Measurements from ENCODE around the gene PRPS1L1. TPM values are rescaled to one million over a fixed set of nuclear protein-coding genes. Genes with fewer than 3 reads are reported as not detected.

PRPS1L1 gene
- total RNA-seq, 1 experiment from 2014 or later = not detected

- ChIA-PET CTCF (interaction anchor here (0.6 to 1.3 kb wide), 3 partner anchors 51 to 507 kb away, joined by 3 to 8 read pairs (median 3); no protein-coding TSS in a partner anchor), POLR2A (ENCODE audit: unreplicated experiment) (no interaction called here)
- Histone ChIP-seq H3K4me1 (ENCODE audit: insufficient read depth, low read length) (no peaks in the 10 kb centered on the region), H3K4me3 (ENCODE audit: low read length) (no peak overlapping the region), H3K36me3 (ENCODE audit: low read depth, low read length) (no peaks in the 10 kb centered on the region), H2AFZ (ENCODE audit: low read length) (no peak overlapping the region), H3K9ac (ENCODE audit: low read length) (no peak overlapping the region), H3K9me2 (replicated peaks; ENCODE audit: low read length) (no peaks in the 10 kb centered on the region), H3K27me3 (ENCODE audit: low read length) (no peaks in the 10 kb centered on the region), H4K20me1 (ENCODE audit: low read length) (no peaks in the 10 kb centered on the region), H3F3A (ENCODE audit: low read length, unreplicated experiment) (no peaks in the 10 kb centered on the region), H3K9me3 (ENCODE audit: low read length) (no peaks in the 10 kb centered on the region), H3K27ac (ENCODE audit: low read length) (no peak overlapping the region), H3K79me2 (ENCODE audit: low read length) (no peaks in the 10 kb centered on the region), H3K4me2 (ENCODE audit: low read length) (no peak overlapping the region)
- peak; percentile 77 for DNase-seq
- intact Hi-C loops (cut with micrococcal nuclease) = loop anchor here (1.0 kb wide), 1 partner anchor 281 kb away; no protein-coding TSS in a partner anchor
- ATAC-seq = peak; percentile 61
- no TSS peak for BruUV-seq (replicated peaks)
- TF ChIP-seq EZH2 (IDR thresholded peaks at IDR 0.05; ENCODE audit: low read length, unreplicated experiment) (no peak), CTCF (conservative IDR thresholded peaks at IDR 0.05; ENCODE audit: low read depth, low read length) (peak; percentile 80)
These were observed 36.7 kb upstream of the PRPS1L1 start for GRCh38 chr7:18064242-18064838.

- no peaks in the 10 kb centered on the region for H3K27me3 ChIP-seq (ENCODE audit: low read length)
- ATAC-seq (no peak), DNase-seq (no peak)
- H3K4me3 ChIP-seq (ENCODE audit: low read length) = no peak overlapping the region
- H3K36me3 ChIP-seq (ENCODE audit: low read depth, low read length) = no peaks in the 10 kb centered on the region
- ChIA-PET POLR2A (ENCODE audit: unreplicated experiment) (no interaction called here), CTCF (interaction anchor here (0.6 to 1.3 kb wide), 4 partner anchors 50 to 508 kb away, joined by 3 to 8 read pairs (median 4); no protein-coding TSS in a partner anchor)
- intact Hi-C loops (cut with micrococcal nuclease) = no loop called here
- no peak overlapping the region for H3K4me2 ChIP-seq (ENCODE audit: low read length)
- 0 out of 2 replicates have a peak overlapping the region, but pooled peaks have one; percentile 24 for H2AFZ ChIP-seq (ENCODE audit: low read length)
- no peaks in the 10 kb centered on the region for H3F3A ChIP-seq (ENCODE audit: low read length, unreplicated experiment)
- BruUV-seq (replicated peaks) = no TSS peak
- no peaks in the 10 kb centered on the region for H4K20me1 ChIP-seq (ENCODE audit: low read length)
- no peak overlapping the region for H3K9ac ChIP-seq (ENCODE audit: low read length)
- H3K4me1 ChIP-seq (ENCODE audit: insufficient read depth, low read length) = no peaks in the 10 kb centered on the region
- TF ChIP-seq EZH2phosphoT487 (IDR thresholded peaks at IDR 0.05; ENCODE audit: borderline replicate concordance, low read length) = no peak
- no peak for TF ChIP-seq CTCF (conservative IDR thresholded peaks at IDR 0.05; ENCODE audit: low read depth, low read length)
- TF ChIP-seq EZH2 (IDR thresholded peaks at IDR 0.05; ENCODE audit: low read length, unreplicated experiment) = no peak
- H3K9me2 ChIP-seq (replicated peaks; ENCODE audit: low read length) = no peaks in the 10 kb centered on the region
- no peaks in the 10 kb centered on the region for H3K9me3 ChIP-seq (ENCODE audit: low read length)
- no peak overlapping the region for H3K27ac ChIP-seq (ENCODE audit: low read length)
- no peaks in the 10 kb centered on the region for H3K79me2 ChIP-seq (ENCODE audit: low read length)
These were observed 35.7 kb upstream of the PRPS1L1 start for GRCh38 chr7:18063149-18063901.

- H3F3A ChIP-seq (ENCODE audit: low read length, unreplicated experiment) = no peaks in the 10 kb centered on the region
- no peak for ATAC-seq
- ChIA-PET POLR2A (ENCODE audit: unreplicated experiment) (no interaction called here), CTCF (no interaction called here)
- no peaks in the 10 kb centered on the region for H3K27me3 ChIP-seq (ENCODE audit: low read length)
- no peaks in the 10 kb centered on the region for H3K79me2 ChIP-seq (ENCODE audit: low read length)
- H3K4me2 ChIP-seq (ENCODE audit: low read length) = no peak overlapping the region
- no peak for DNase-seq
- no peak overlapping the region for H3K9ac ChIP-seq (ENCODE audit: low read length)
- no TSS peak for BruUV-seq (replicated peaks)
- H2AFZ ChIP-seq (ENCODE audit: low read length) = no peak overlapping the region
- H3K36me3 ChIP-seq (ENCODE audit: low read depth, low read length) = no peaks in the 10 kb centered on the region
- H3K27ac ChIP-seq (ENCODE audit: low read length) = no peak overlapping the region
- H3K9me2 ChIP-seq (replicated peaks; ENCODE audit: low read length) = no peaks in the 10 kb centered on the region
- H3K4me1 ChIP-seq (ENCODE audit: insufficient read depth, low read length) = no peaks in the 10 kb centered on the region
- H3K4me3 ChIP-seq (ENCODE audit: low read length) = no peak overlapping the region
- TF ChIP-seq EZH2phosphoT487 (IDR thresholded peaks at IDR 0.05; ENCODE audit: borderline replicate concordance, low read length) (no peak), EZH2 (IDR thresholded peaks at IDR 0.05; ENCODE audit: low read length, unreplicated experiment) (no peak), CTCF (conservative IDR thresholded peaks at IDR 0.05; ENCODE audit: low read depth, low read length) (no peak)
- no peaks in the 10 kb centered on the region for H3K9me3 ChIP-seq (ENCODE audit: low read length)
- no peaks in the 10 kb centered on the region for H4K20me1 ChIP-seq (ENCODE audit: low read length)
- intact Hi-C loops (cut with micrococcal nuclease) = no loop called here
These were observed 31.5 kb upstream of the PRPS1L1 start for GRCh38 chr7:18059171-18059570.

Measured in PC-3 (cell line).